Measurements from ENCODE around the gene TPTE2.
A peak's percentile ranks its signal among the peaks of the same experiment; 100 is the strongest.

Gene TPTE2

DNA sequence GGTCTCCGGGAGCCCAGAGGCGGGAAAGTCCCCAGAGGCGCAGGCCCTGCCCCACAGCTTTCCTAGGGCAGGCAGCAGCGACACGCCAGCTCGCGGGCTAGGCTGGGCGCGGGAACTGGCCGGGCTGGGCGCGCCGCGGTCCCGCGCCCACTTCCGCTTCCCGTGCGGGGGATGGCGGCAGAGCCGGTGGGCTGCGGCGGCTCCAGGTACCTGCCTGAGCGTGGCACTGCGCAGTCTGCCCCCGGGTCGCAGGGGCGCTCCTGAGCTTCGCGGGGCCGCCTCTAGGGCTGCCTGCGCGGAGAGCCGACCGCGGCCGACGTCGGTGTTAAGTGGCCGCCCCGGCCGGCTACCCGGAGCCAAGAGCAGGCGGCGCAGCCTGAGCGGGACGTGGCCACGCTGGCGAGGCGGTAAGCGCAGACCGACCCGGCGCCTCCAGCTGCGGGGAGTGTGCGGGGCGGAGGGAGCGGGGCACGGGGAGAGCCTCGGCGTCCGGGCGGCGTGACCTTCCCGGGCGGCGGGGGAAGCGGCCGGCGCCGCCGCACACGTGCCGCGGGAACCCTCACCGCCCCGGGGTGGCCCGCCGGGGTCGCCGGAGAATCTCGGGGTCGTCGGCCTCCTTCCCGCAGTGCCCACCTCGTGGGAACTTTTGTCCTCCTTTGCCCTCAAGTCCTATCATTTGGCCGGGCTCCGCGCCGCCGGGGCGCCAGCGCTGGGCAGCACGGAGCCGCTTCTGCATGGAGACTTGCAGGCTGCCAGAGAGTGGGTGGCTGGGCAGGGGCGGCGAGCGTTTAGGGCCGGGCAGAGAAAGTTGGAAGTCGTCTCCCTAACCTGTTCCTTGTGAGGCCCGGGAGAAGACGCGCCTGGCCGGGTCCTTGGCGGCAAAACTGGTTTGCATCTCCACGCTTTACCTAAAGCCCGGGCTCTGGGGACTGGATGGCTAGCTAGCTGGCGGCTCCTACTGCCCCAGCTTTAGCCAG, 40.7 kb upstream of the TPTE2 start (continued):
- TF ChIP-seq ZBTB11 (tag by site-specific recombination; conservative IDR thresholded peaks at IDR 0.05; ENCODE audit: low read depth) (peak; percentile 85), ZBTB8A (tag by site-specific recombination; IDR thresholded peaks at IDR 0.05) (peak; percentile 94)

GRCh38 chr13:19597523-19597922, 36.2 kb upstream of the TPTE2 start:
- no peak overlapping the region for H3K4me3 ChIP-seq (ENCODE audit: low read depth, low read length)
- H3K27ac ChIP-seq (ENCODE audit: extremely low read depth, low read depth, low read length), result no peak overlapping the region
- no peaks in the 10 kb centered on the region for H3K36me3 ChIP-seq (ENCODE audit: control insufficient read depth in 2 of 2, insufficient read depth in 1 of 2, low read length in 2 of 2)
- H3K9me3 ChIP-seq (ENCODE audit: control insufficient read depth, insufficient read depth, low read depth, low read length), result no peaks in the 10 kb centered on the region
- CTCF ChIA-PET, result interaction anchor here (0.8 kb wide), 1 partner anchor 30 kb away, joined by 3 read pairs; no protein-coding TSS in a partner anchor
- POLR2A ChIA-PET, result no interaction called here
- H3K4me1 ChIP-seq (ENCODE audit: control insufficient read depth, insufficient read depth, low read length), result no peaks in the 10 kb centered on the region
- TF ChIP-seq, protein P1, sequence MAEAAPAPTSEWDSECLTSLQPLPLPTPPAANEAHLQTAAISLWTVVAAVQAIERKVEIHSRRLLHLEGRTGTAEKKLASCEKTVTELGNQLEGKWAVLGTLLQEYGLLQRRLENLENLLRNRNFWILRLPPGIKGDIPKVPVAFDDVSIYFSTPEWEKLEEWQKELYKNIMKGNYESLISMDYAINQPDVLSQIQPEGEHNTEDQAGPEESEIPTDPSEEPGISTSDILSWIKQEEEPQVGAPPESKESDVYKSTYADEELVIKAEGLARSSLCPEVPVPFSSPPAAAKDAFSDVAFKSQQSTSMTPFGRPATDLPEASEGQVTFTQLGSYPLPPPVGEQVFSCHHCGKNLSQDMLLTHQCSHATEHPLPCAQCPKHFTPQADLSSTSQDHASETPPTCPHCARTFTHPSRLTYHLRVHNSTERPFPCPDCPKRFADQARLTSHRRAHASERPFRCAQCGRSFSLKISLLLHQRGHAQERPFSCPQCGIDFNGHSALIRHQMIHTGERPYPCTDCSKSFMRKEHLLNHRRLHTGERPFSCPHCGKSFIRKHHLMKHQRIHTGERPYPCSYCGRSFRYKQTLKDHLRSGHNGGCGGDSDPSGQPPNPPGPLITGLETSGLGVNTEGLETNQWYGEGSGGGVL (tag by site-specific recombination; IDR thresholded peaks at IDR 0.05), result peak; percentile 31; the same call in 1 of the 2 replicates
- peak; percentile 71 for TF ChIP-seq ATF2 (tag by site-specific recombination; IDR thresholded peaks at IDR 0.05; ENCODE audit: low read depth)
- peak; percentile 56 for TF ChIP-seq ZBTB21 (tag by site-specific recombination; IDR thresholded peaks at IDR 0.05)
- no peak for TF ChIP-seq ZFP3 (tag by site-specific recombination; IDR thresholded peaks at IDR 0.05; ENCODE audit: low read depth)
- no peak for TF ChIP-seq YY2 (tag by site-specific recombination; IDR thresholded peaks at IDR 0.05)
- TF ChIP-seq ZSCAN4 (tag by site-specific recombination; IDR thresholded peaks at IDR 0.05), result no peak
- peak; percentile 73 for TF ChIP-seq ZNF629 (tag by site-specific recombination; IDR thresholded peaks at IDR 0.05)
- no peak for TF ChIP-seq ZNF335 (tag by site-specific recombination; conservative IDR thresholded peaks at IDR 0.05)
- no peak for TF ChIP-seq ZNF132 (tag by site-specific recombination; IDR thresholded peaks at IDR 0.05; ENCODE audit: borderline replicate concordance)
- peak; percentile 44; the same call in 1 of the 2 replicates for TF ChIP-seq HIC1 (tag by site-specific recombination; IDR thresholded peaks at IDR 0.05)
- no peak for TF ChIP-seq ZNF221 (tag by site-specific recombination; IDR thresholded peaks at IDR 0.05; ENCODE audit: borderline replicate concordance)
- 0 out of 2 replicates have a peak, but pooled peaks have one; percentile 34 for TF ChIP-seq ZNF600 (tag by site-specific recombination; IDR thresholded peaks at IDR 0.05)
- peak; percentile 73 for TF ChIP-seq GFI1B (tag by site-specific recombination; IDR thresholded peaks at IDR 0.05)
- TF ChIP-seq SP7 (tag by site-specific recombination; IDR thresholded peaks at IDR 0.05), result peak; percentile 51; the same call in 1 of the 2 replicates
- TF ChIP-seq, protein P2, sequence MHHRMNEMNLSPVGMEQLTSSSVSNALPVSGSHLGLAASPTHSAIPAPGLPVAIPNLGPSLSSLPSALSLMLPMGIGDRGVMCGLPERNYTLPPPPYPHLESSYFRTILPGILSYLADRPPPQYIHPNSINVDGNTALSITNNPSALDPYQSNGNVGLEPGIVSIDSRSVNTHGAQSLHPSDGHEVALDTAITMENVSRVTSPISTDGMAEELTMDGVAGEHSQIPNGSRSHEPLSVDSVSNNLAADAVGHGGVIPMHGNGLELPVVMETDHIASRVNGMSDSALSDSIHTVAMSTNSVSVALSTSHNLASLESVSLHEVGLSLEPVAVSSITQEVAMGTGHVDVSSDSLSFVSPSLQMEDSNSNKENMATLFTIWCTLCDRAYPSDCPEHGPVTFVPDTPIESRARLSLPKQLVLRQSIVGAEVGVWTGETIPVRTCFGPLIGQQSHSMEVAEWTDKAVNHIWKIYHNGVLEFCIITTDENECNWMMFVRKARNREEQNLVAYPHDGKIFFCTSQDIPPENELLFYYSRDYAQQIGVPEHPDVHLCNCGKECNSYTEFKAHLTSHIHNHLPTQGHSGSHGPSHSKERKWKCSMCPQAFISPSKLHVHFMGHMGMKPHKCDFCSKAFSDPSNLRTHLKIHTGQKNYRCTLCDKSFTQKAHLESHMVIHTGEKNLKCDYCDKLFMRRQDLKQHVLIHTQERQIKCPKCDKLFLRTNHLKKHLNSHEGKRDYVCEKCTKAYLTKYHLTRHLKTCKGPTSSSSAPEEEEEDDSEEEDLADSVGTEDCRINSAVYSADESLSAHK (tag by site-specific recombination; IDR thresholded peaks at IDR 0.05), result peak; percentile 70
- no peak for TF ChIP-seq HOXD13 (CRISPR knock-in tag; IDR thresholded peaks at IDR 0.05; ENCODE audit: borderline replicate concordance)
- TF ChIP-seq ZNF23 (tag by site-specific recombination; IDR thresholded peaks at IDR 0.05; ENCODE audit: borderline replicate concordance), result no peak

All from HEK293 (cell line).